HuH-7 (cell line): ENCODE results near the gene MGA.

Experiments used
- DNase-seq: peaks from one replicate; pipeline ENCODE4 v3.0.0; 2011; ENCODE audit warnings: low spot score

MGA gene

DNA sequence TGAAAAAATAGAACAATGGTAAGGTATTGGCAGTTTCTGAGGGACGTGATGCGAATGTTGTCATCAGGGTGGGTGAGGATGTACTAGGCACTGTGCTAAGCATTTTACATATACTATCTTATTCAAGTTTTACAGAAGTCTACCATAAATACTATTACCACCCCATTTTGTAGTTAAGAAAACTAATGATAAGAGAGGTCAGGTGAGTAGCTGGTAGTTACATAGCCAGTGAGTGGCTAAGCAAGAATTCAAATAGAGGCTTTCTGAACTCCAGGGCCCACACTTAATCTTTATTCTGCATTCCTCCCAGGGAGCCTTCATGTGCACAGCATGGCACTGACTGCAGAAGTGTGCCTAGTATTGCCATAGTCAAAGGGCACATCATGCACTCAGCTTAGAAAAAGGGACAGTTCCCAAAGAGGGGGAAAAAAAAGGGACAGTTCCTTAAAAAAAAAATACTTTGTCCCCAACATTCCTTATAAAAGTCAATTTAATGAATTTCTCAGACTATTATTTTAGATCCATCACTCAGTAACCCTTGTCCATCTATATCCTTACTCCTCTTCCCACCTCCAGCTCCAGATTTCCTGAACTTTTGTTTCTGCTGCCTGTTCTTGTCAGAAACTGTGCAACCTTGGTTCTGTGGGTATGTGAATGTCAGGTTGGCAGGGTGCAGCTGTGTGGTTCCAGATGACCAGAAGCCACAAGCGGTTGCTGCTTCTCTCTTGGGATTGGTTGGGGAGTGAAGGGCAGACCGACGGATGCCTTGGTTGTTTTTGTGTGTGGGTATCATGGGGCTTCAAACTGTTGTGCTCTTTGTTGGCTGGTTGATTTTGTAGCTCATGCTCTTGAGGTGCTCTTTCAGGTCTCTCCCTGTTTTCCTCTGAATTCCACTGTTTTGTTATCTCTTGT is 122.4 kb downstream of the MGA start:
- no peak for DNase-seq

DNA sequence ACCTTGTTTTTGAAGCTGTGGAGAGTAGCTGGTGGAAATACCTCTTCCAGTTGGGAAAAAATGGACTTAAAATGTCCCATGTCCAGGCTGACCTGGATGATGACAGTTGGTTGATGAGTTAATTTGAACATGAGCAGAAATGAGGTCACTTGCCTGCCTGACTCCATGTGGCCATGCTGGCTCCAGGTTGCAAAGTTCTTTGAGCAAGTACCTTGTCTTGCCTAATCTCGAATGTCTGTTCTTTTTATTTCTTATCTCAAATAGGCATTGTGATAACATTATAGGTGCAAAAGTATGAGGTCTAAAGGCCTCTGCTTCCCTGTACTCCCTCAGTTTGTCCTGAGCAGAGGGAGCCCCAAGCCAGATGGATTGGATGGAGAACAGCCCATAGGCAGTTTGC is 123.1 kb downstream of the MGA start:
- DNase-seq: no peak

DNA sequence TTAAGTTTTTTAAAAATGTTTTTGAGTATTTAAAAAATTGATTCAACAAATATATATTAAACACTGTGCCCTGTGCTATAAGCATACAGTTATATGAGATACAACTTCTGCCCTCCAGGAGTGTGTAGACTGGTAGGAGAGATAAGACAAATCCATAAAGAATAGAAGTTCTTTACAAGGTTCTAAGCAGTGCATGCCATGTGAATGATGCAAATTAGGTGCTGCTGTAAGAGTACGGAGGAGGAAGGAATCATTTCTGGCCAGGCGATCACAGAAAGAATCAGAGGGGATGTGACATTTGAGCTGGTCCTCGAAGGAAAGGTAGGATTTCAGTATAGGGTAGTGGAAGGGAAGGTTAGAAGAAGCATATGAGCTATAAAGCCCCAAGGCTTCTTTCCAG is 128.1 kb downstream of the MGA start:
- no peak for DNase-seq

DNA sequence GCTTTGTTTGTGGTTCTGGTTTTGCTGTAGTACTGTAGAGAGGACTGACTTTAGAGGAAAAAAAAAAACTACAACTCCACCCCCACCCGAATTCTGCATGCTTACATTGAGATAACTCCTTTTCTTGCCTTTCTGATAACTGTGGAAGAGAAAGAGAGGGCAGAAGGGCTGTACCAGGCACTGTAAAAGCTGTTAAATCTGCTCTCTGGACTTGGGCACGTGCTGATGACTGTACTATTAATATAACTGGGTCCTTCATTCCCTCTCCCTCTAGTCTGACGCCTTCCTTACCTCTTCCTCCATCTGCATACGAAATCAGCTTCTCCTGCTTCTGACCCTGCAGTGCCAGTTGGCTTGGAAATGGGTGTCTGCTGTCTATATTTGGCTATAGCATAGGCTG is 129.0 kb downstream of the MGA start:
- no peak for DNase-seq

DNA sequence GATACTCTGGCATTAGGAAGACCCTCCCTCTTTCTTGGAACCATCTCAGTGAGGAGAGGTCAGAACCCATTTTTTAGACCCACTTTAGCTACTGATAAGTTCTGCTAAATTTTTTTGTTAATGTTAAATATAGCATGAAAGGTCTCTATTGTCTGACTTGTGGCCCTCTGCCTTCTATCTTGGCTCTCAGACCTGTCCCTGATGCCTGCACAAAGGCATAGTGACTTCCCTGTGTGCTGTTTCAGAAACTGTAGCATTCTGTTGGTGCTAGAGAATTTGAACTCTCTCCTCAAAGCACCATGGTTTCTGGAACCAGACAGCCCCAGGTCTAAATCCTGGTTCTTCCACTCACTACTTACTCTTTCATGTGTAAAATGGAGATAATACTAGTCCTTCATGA is 129.5 kb downstream of the MGA start:
- DNase-seq: no peak

DNA sequence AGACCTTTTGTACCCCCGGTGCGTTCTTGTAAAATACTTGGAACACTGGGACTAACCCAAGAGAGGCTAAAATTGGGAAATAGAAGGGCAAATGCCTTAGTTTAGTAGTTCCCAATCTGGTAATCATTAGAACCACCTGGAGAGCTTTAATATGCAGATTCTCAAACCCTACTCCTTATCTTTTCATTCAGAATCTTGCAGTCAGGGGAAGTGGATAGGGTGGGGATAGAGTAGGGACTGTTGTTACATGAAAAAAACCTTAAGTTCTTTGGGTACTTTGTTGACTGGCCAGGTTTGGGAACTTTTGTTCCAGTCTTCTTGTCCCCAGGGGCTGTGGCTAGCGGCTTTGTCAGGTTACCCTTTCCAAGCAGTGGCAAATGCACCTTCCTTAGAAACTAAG is 130.0 kb downstream of the MGA start:
- DNase-seq: no peak

DNA sequence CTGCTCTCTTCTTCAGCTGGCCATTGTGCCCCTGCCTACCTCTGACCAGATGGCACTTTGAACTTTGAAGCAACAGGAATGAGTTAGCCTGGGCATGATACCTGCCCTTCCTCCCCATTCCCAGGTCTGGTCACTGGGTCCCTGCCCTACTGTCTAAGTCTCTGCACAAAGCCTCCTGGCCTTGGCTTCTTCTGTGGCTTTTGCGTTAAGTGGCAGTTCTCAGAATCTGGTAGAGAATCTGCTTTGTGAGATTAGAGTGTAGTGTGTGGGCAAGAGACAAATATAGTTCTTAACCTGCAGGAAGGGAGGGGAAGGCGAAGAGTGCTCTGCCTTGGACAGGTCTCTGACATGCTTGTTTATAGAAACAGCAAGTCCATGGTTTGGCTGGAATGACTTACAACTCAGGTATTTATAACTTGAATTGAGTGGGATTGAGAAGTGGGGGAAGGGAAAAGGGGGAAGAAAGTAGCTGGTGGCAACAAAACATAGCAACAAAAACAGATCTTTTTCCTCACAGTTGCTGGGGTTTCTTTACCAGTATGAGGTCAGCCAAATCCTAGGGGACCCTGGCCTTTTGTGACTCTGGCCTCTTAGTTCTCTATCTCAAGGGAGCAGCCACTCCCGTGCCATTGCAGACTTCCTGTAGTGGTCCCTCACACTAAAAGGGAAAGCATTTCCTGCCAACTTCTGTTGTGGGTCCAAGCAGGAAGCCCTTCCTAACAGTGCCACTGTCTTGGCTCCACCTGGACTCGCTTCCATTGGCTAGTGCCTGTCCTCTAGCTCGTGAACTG is 130.7 kb downstream of the MGA start:
- DNase-seq: no peak

DNA sequence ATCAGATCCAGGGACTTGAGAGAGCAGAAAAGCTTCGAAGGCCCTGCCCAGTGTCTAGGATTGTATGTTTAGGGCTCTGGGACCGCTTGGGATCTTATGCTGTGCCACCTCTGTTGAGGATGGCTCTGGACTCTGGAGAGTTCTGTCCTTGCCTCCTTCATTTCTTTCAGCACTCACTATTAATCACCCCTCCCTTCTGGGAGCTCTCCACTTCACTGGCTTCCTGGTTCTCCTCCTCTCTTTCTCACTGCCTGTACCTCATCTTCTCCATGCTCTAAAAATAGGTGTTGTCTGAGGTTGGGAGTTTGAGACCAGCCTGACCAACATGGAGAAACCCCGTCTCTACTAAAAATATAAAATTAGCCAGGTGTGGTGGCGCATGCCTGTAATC is 131.3 kb downstream of the MGA start:
- no peak for DNase-seq

DNA sequence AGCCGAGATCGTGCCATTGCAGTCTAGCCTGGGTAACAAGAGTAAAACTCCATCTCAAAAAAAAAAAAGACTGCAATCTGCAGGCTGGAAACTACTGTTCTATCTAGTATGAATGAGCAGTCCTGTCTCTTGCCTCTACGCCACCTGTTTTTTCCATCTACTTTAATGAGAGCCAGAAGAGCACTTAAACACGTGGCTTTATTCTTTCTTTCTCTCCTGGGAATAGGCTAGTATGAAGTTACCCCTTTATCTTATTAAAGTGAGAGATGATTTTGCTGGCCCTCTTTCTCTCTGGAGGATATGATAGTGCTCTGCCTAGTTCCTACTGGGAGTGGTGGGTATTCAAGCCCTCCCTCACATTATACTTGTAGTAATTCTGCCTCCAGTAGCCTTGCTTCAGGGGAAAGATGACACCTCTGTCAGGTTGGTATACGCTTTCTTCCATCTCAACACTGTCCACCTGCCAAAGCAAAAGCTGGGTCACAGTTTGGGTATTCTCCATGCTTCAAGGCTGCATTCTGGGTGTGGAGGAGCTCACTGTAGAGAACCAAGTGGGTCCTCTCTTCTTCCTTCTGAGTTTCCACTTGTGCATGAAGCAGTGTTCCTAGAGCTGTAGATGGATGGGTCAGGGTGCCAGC is 131.9 kb downstream of the MGA start:
- DNase-seq: no peak

DNA sequence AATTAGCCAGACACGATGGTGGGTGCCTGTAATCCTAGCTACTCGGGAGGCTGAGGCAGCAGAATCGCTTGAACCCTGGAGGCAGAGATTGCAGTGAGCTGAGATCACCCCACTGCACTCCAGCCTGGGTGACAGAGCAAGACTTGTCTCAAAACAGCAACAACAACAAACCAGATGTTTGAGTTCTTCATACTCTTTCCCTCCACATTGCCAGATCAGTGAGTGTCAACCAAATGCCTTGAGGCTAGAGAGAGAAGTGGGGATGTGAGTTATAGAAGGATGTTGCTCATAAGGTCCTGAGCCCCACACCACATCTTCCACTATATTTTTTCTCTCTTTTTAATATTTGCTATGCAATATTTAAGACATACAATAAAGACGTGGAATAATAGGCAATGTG is 133.9 kb downstream of the MGA start:
- no peak for DNase-seq

DNA sequence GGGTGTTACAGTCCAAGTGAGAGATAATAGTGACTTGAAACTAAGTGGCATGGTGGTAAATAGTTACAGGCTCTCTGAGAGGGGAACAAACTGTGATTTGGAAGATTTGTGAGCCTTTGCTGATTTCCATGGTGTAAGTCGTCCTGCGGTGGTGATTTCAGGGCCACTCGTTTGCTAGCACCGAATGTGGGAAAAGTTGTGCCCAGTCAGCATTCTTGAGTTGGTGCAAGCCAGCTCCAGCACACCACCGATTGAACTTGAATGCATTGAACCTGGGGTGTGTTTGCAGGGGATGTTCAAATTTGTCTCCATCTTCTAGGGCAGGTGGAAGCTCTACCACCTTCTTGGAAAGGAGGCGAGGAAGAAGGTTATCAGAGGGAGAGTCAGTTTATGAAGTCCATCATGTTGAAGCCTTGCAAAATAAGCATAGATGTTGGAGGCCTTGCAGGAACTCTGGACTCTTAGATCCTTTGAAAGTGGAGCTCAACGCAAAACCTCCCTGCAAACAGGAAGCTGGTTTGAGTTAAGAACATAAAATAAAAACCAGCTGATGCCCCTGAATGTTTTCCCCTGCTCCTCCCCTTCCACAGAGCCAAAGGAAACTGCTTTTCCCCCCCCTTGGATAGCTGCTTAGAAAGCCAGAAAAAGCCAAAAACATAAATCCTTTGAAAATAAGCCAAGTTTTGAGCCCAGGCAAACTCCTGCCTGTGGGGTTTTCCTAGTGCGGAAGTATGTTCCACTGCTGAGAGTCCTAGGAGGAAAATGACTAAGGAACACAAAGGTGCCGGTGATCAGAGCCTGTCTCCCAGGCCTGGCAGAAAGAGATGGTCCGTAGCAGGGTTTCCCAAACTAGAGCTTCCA is 136.0 kb downstream of the MGA start:
- no peak for DNase-seq

DNA sequence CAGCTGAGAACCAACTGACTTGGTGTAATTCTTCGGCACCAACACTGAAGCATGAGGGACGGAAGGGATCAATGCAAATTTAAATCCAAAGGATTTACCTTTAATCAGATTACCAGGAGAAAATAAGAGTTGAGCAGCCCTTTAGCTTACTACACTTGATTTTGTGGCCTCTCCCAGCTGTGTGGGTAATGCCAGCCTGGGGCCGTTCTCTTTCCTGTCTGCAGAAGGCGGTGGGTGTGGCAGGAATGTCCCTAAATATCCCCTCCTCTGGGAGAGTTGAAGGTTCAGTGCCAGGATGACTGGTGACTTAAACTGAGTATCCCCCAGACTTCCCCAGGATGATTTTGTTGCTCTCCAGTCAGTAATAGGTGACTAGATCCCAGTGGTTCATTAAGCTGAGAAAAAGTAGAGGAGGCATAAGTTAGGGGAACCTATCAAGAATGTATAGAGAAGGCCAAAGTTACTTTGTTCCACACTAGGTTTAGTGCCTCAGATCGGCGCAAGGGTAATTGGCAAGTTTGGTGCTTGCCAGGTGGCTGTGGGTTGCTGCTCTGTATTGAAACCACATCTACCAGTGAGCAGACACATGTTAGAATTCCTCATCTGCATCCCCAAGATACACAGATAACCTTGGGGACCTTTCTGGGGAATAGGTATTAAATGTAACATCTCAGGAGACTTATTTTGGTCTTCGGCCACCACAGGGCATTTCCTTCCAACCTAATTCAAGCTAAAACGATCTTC is 137.2 kb downstream of the MGA start:
- DNase-seq: no peak

DNA sequence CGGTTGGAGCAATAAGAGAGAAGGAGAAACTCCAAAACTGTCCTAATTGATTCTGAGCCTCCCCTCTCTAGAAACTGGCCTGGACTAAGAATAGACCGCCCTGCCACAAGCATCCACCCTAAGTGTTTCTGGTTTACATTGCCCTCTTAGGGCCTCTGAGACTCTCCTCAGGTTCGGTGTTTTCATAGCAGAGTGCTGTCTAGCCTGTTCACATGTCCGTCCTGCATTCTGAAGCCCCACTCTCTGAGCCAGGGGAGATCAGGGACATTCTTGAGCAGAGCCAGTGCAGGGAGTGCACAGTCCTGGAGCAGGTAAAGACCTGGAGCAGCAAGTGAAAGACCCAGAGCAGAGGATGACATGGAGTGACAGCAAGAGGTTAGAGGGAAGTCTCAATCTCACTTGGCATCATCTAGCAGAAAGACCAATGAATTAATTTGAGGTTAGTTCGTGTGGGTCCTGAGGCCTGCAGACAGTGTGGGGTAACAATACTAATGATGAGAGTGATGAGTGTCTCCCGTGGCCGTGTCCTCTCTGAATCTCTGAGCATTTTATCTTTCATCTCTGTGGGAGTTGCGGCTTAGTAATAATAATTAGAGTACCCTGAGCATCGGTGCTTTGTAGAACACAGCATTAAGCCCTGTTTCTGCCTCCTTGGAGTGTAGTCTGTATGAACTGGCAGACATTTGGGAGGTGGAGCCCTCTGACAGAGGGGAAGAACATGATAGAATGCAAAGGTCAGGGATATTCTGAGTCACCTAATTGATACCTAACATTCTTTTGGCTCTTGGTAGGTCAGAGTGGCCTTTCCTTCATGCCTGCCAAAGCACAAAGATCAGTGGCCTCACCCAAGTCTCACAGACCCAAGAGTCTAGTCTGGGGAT is 138.6 kb downstream of the MGA start:
- DNase-seq: no peak

DNA sequence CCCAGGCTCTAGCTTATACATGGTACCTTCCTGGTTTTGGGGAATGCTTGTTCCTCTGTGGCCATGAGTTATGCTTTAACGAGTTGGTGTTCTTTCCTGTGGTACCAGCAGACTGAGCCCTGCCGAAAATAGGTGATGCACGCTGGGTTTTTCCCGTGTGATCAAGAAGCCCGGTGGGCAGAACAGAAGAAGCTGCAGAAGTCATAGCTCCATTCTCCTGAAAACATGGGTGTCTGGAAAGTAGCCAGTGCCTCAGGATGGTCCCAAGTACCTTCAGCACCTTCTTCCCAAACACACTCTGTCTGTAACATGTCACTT is 139.2 kb downstream of the MGA start:
- no peak for DNase-seq

DNA sequence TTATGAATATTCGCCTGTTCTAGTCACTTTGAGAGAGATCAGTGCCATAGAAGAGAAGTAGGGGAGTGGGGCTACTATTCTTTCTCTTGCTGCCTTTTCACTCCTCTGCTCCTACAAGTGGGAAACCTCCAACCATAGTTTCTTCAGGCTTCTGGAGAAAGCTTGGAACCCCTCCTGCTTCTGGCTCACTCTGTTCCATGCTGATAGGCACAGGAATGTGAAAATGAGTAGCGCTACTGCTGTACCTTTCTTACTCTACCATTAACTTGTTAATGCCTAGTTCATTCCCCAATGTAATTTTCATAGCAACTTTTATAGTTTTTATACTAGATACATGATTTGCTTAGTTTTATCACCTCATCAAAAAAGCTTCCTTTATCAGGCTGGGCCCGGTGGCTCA is 141.0 kb downstream of the MGA start:
- no peak for DNase-seq

DNA sequence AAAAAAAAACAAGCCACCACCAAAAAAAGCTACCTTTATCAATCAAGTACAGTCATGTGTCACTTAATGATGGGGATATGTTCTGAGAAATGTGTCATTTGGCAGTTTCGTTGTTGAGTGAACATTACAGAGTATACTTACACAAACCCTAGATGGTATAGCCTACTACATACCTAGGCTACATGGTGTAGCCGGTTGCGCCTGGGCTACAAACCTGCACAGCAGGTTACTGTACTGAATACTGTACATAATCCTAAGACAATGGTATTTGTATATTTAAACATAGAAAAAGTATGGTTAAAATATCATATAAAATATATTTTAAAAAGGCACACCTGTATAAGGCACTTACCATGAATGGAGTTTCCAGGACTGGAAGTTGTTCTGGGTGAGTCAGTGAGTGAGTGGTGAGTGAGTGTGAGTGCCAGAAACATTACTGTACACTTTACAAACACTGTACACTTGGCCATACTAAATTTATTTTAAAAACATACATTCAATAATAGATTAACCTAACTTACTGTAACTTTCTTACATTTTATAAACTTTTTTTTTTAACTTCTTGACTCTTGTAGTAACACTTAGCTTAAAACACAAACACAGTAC is 141.7 kb downstream of the MGA start:
- no peak for DNase-seq

DNA sequence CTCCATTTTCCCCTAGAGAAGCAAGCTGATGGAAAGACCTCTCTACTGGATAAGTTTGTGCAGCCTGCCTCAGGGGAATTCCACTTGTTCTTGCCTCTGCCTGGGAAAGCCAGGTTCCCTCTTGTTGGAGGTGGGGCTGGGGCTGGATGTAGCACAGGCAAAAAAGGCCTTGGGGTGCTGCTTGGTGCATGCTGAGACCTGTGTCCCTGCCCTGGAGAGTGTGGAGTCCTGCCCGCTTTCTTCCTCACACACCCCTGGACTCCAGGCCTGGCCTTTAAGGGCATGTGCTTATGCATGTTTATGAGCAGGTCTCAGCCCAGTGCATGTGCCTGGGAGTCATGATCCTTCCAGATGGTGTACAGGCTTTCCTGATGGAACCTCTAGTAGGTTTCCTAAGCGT is 144.2 kb downstream of the MGA start:
- DNase-seq: no peak

DNA sequence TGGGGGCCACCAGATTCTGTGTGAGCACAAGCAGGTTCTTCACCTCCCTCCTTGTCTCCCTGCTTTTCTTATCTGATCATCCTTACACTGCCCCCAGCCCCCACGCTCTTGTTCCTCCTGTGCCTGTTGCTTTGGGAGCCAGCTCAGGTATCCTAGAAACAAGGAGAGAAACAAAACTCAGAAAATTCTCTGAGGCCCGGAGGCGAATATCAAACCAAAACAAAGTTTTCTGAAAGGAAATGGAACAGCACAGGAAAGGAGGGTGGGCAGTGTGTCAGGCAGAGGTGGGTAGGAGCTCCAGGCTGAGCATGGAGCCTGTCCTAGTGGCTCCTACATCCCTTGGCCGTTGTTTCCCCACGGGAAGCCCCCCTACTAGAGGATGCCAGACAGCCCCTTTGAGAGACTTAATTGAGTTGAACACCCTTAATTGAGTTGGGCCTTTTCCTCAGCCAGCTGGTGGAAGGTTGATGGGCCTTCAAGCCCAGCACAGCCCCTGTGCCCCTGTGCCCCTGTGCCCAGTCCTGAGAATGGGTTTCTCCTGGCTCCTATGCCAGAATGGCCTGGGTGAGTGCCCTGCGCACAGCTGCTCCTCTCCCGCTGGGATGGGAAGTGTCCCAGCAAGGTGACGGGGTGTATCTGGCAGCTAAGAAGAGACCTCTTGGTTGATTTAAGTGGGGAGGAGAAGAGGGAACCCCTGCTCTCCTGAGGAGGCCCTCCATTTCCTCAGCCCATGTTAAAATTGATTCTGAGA is 144.9 kb downstream of the MGA start:
- DNase-seq: no peak

DNA sequence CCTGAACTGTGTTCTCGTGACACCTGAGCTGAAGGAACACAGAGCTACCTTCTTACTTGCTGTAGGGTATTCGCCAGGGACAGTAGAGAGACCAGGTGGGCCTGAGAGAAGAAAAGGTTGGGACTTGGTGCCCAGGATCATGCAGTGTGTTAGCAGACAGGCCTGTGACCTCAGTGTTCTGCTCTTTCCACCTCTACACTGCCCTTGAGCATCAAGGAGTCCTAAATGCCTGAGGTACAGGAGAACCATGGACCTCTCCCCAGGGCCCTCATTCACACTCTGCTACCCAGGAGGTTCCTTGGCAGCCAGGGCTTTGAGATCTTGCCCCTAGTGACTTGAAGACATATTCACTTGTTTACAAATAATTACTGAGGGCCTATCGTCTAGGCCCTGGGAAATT is 145.5 kb downstream of the MGA start:
- DNase-seq: no peak
